ENCODE measurements around the gene RBM22. TPM values are rescaled to one million over a fixed set of nuclear protein-coding genes. Genes with fewer than 3 reads are reported as not detected.

Gene RBM22
- total and polyA plus RNA-seq, 2 of the 4 experiments (the other 2 are of a cell fraction), result 26.2 to 34.2 TPM

- no peak overlapping the region for H3K14ac ChIP-seq (replicated peaks; ENCODE audit: low read depth, low read length)
- in situ Hi-C loops (cut with MboI; ENCODE audit: low sequenced_read_pairs) (no loop called here), intact Hi-C loops (cut with micrococcal nuclease) (loop anchor here (5.0 kb wide), 1 partner anchor 189 kb away; the partner anchor contains the start of gene IRGM), dilution Hi-C loops (cut with HindIII; ENCODE audit: low sequenced_read_pairs, unreplicated experiment) (no loop called here)
- BruUV-seq (replicated peaks), result no TSS peak
- H3K9me1 ChIP-seq (ENCODE audit: insufficient read depth, low read length), result peaks cover 2% of the 10 kb centered on the region; the same call in 1 of the 2 replicates
- CTCF ChIA-PET, result interaction anchor here (0.6 kb wide), 2 partner anchors 14 to 99 kb away, joined by 3 read pairs; no protein-coding TSS in a partner anchor
- H4K20me1 ChIP-seq (ENCODE audit: insufficient read depth, low read length), result peaks cover 13% of the 10 kb centered on the region
- H2AFZ ChIP-seq (replicated peaks; ENCODE audit: low read length, poor library complexity), result peak overlapping the region; percentile 14
- H3K56ac ChIP-seq (ENCODE audit: extremely low read depth, insufficient read depth, low read length), result no peak overlapping the region
- no peak overlapping the region for H3K9ac ChIP-seq (ENCODE audit: low read depth, low read length)
- no peak overlapping the region for H2BK5ac ChIP-seq (ENCODE audit: low read depth, low read length, poor library complexity, severe bottlenecking)
- H2AK9ac ChIP-seq (replicated peaks; ENCODE audit: low read depth, low read length, poor library complexity), result no peak overlapping the region
- H3K4me1 ChIP-seq (ENCODE audit: control insufficient read depth, insufficient read depth, low read length), result peaks cover 26% of the 10 kb centered on the region
- no peak overlapping the region for H2BK15ac ChIP-seq (ENCODE audit: low read depth, low read length)
- no peak overlapping the region for H4K5ac ChIP-seq (ENCODE audit: low read depth, low read length)
- H3K79me1 ChIP-seq (ENCODE audit: low read depth in 1 of 2, low read length in 2 of 2), result peaks cover 7 to 15% of the 10 kb centered on the region in 2 experiments
- H3K4ac ChIP-seq (ENCODE audit: low read depth, low read length), result no peak overlapping the region
- H3K18ac ChIP-seq (ENCODE audit: low read depth, low read length), result no peak overlapping the region
- H3K27me3 ChIP-seq (ENCODE audit: control insufficient read depth, insufficient read depth, low read length), result peaks cover 6% of the 10 kb centered on the region
- no peak overlapping the region for H3K4me3 ChIP-seq (ENCODE audit: insufficient read depth, low read depth, low read length)
- TF ChIP-seq RCOR1 (IDR thresholded peaks at IDR 0.05; ENCODE audit: insufficient replicate concordance, low read length), result no peak
- TF ChIP-seq RFX5 (IDR thresholded peaks at IDR 0.05; ENCODE audit: low read depth, low read length), result no peak
- no peak for TF ChIP-seq CTCF (conservative IDR thresholded peaks at IDR 0.05; ENCODE audit: low read depth, low read length)
- H2AK5ac ChIP-seq (ENCODE audit: low read depth, low read length), result no peak overlapping the region
- DNase-seq, result no peak
- H3K23ac ChIP-seq (ENCODE audit: low read depth, low read length), result no peak overlapping the region
- no peak overlapping the region for H3K4me2 ChIP-seq (ENCODE audit: low read depth, low read length)
- no peak overlapping the region for H2BK120ac ChIP-seq (ENCODE audit: low read depth, low read length)
- POLR2A ChIA-PET (ENCODE audit: unreplicated experiment), result no interaction called here
- no peak for ATAC-seq (ENCODE audit: low read depth)
- H2BK20ac ChIP-seq (ENCODE audit: low read depth, low read length), result no peak overlapping the region
- no peaks in the 10 kb centered on the region for H3K9me3 ChIP-seq (ENCODE audit: control insufficient read depth, insufficient read depth, low read length)
- H4K91ac ChIP-seq (ENCODE audit: insufficient read depth, low read depth, low read length), result no peak overlapping the region
- H4K8ac ChIP-seq (ENCODE audit: low read depth in 2 of 2, low read length in 2 of 2), result no peak overlapping the region
- no CpG with 5 or more reads among the region's 4 CpGs for WGBS, 2 experiments (ENCODE audit: extremely low coverage in 2 of 2, insufficient read length in 1 of 2)
- no peak overlapping the region for H3K27ac ChIP-seq (ENCODE audit: insufficient read depth, low read length)
- peaks cover 12% of the 10 kb centered on the region for H3K36me3 ChIP-seq (ENCODE audit: control insufficient read depth, insufficient read depth, low read length)
These were observed 42.7 kb downstream of the RBM22 start for GRCh38 chr5:150658121-150658520.

Measured in IMR-90 (cell line).